NCI-H510A (cell line): Measurements from ENCODE around the gene CFAP45.
A peak's percentile ranks its signal among the peaks of the same experiment; 100 is the strongest.

Experiments
- DNase-seq: peaks from one replicate; lab custom pipeline; 2025; lab: John Stamatoyannopoulos, UW

CFAP45 gene

GRCh38 chr1:159851407-159851806 lies 48.6 kb downstream of the CFAP45 start:
- no peak for DNase-seq

- no peak for DNase-seq
Observed at GRCh38 chr1:159849626-159850366, 50.2 kb downstream of the CFAP45 start.

GRCh38 chr1:159848326-159848725 lies 51.6 kb downstream of the CFAP45 start:
- no peak for DNase-seq

GRCh38 chr1:159847231-159847630 lies 52.7 kb downstream of the CFAP45 start:
- DNase-seq = no peak

GRCh38 chr1:159845751-159846629 lies 54.0 kb downstream of the CFAP45 start:
- DNase-seq = no peak

GRCh38 chr1:159843459-159843858 lies 56.5 kb downstream of the CFAP45 start:
- no peak for DNase-seq

- no peak for DNase-seq
Observed at GRCh38 chr1:159841749-159842148, 58.2 kb downstream of the CFAP45 start.

- DNase-seq = no peak
Observed at GRCh38 chr1:159839116-159839849, 60.7 kb downstream of the CFAP45 start.

- no peak for DNase-seq
Observed at GRCh38 chr1:159838715-159839114, 61.2 kb downstream of the CFAP45 start.

- no peak for DNase-seq
Observed at GRCh38 chr1:159835862-159836525, 64.0 kb downstream of the CFAP45 start.

GRCh38 chr1:159835356-159835755 lies 64.6 kb downstream of the CFAP45 start:
- DNase-seq = no peak

- no peak for DNase-seq
Observed at GRCh38 chr1:159832309-159832708, 67.7 kb downstream of the CFAP45 start.

GRCh38 chr1:159831412-159832141 lies 68.4 kb downstream of the CFAP45 start:
- no peak for DNase-seq

- no peak for DNase-seq
Observed at GRCh38 chr1:159830722-159831121, 69.2 kb downstream of the CFAP45 start.

- DNase-seq = no peak
Observed at GRCh38 chr1:159829822-159830465, 70.0 kb downstream of the CFAP45 start.

- DNase-seq = peak; percentile 33
Observed at GRCh38 chr1:159829273-159829634, 70.7 kb downstream of the CFAP45 start.

GRCh38 chr1:159828581-159829272 lies 71.2 kb downstream of the CFAP45 start:
- DNase-seq = no peak

GRCh38 chr1:159828176-159828575 lies 71.8 kb downstream of the CFAP45 start:
- no peak for DNase-seq

- DNase-seq = no peak
Observed at GRCh38 chr1:159827549-159827948, 72.4 kb downstream of the CFAP45 start.

GRCh38 chr1:159827102-159827490 lies 72.9 kb downstream of the CFAP45 start:
- DNase-seq = no peak
